IMR-90 (cell line): ENCODE data around the gene IQGAP2.

Experiments used
- CTCF ChIP-seq: conservative IDR thresholded peaks from 2 replicates; pipeline ENCODE4 v1.5.1; 2012; ENCODE audit warnings: mild to moderate bottlenecking, low read depth, low read length, improper control_type of control experiment
- MAFK ChIP-seq: IDR thresholded peaks from 2 replicates; pipeline ENCODE4 v1.6.1; 2012; ENCODE audit warnings: low read depth, low read length, improper control_type of control experiment
- POLR2A ChIP-seq: IDR thresholded peaks from 2 replicates; pipeline ENCODE4 v1.6.1; 2012; ENCODE audit warnings: mild to moderate bottlenecking, low read depth, low read length
- RAD21 ChIP-seq: IDR thresholded peaks from 2 replicates; pipeline ENCODE4 v1.6.1; 2012; ENCODE audit warnings: low read length, improper control_type of control experiment
- RFX5 ChIP-seq: IDR thresholded peaks from 2 replicates; pipeline ENCODE4 v1.8.0; 2012; ENCODE audit warnings: low read depth, mild to moderate bottlenecking, low read length, moderate library complexity
- USF2 ChIP-seq: fragments of 150-350 bp; IDR thresholded peaks from 2 replicates; pipeline ENCODE4 v1.6.1; 2017; ENCODE audit warnings: mild to moderate bottlenecking, antibody characterized with exemption, low read length, low read depth

GRCh38 chr5:76356887-76357286, 46.2 kb upstream of the IQGAP2 start:
- TF ChIP-seq USF2: no peak
- no peak for TF ChIP-seq MAFK
- no peak for TF ChIP-seq CTCF
- TF ChIP-seq POLR2A: no peak
- no peak for TF ChIP-seq RAD21
- no peak for TF ChIP-seq RFX5
